Nephron progenitor cell (in vitro differentiated cells): Measurements from ENCODE around the gene ZDHHC14.
A peak's percentile ranks its signal among the peaks of the same experiment; 100 is the strongest.

Experiments used
- DNase-seq: peaks from one replicate; pipeline ENCODE4 v3.0.0; 2021
- H3K27ac Mint-ChIP-seq: 2 replicates; pipeline ENCODE4 v1.8.0; 2021; ENCODE audit warnings: mild to moderate bottlenecking, moderate library complexity, mixed read lengths
- H3K27me3 Mint-ChIP-seq: 2 replicates; pipeline ENCODE4 v1.8.0; 2021; ENCODE audit warnings: mild to moderate bottlenecking, low read depth, mixed read lengths; ENCODE audit not compliant: poor library complexity
- H3K36me3 Mint-ChIP-seq: 2 replicates; pipeline ENCODE4 v1.8.0; 2021; ENCODE audit warnings: low read depth, mixed read lengths
- H3K4me1 Mint-ChIP-seq: 2 replicates; pipeline ENCODE4 v1.8.0; 2021; ENCODE audit warnings: mixed read lengths
- H3K4me3 Mint-ChIP-seq: 2 replicates; pipeline ENCODE4 v1.8.0; 2021; ENCODE audit warnings: mild to moderate bottlenecking, moderate library complexity, mixed read lengths
- H3K9me3 Mint-ChIP-seq: 2 replicates; pipeline ENCODE4 v1.8.0; 2021; ENCODE audit warnings: mild to moderate bottlenecking, moderate library complexity, mixed read lengths
- TF ChIP-seq, protein P1 (sequence below): fragments of 200-600 bp; sonication (generic); IDR thresholded peaks from 2 replicates; pipeline ENCODE4 v1.5.0; 2021; ENCODE audit warnings: antibody characterized with exemption

ZDHHC14 gene

GRCh38 chr6:157412791-157413190 is 31.8 kb downstream of the ZDHHC14 start:
- H3K27ac Mint-ChIP-seq: no peak overlapping the region
- peaks cover 4% of the 10 kb centered on the region for H3K36me3 Mint-ChIP-seq
- TF ChIP-seq, protein P1, sequence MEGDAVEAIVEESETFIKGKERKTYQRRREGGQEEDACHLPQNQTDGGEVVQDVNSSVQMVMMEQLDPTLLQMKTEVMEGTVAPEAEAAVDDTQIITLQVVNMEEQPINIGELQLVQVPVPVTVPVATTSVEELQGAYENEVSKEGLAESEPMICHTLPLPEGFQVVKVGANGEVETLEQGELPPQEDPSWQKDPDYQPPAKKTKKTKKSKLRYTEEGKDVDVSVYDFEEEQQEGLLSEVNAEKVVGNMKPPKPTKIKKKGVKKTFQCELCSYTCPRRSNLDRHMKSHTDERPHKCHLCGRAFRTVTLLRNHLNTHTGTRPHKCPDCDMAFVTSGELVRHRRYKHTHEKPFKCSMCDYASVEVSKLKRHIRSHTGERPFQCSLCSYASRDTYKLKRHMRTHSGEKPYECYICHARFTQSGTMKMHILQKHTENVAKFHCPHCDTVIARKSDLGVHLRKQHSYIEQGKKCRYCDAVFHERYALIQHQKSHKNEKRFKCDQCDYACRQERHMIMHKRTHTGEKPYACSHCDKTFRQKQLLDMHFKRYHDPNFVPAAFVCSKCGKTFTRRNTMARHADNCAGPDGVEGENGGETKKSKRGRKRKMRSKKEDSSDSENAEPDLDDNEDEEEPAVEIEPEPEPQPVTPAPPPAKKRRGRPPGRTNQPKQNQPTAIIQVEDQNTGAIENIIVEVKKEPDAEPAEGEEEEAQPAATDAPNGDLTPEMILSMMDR: no peak
- DNase-seq: no peak
- no peak overlapping the region for H3K4me3 Mint-ChIP-seq
- no peaks in the 10 kb centered on the region for H3K27me3 Mint-ChIP-seq
- H3K4me1 Mint-ChIP-seq: no peaks in the 10 kb centered on the region
- no peaks in the 10 kb centered on the region for H3K9me3 Mint-ChIP-seq

- no peak overlapping the region for H3K4me3 Mint-ChIP-seq
- peaks cover 12% of the 10 kb centered on the region for H3K9me3 Mint-ChIP-seq
- peak overlapping the region; percentile 92 for H3K27ac Mint-ChIP-seq
- no peak for DNase-seq
- H3K4me1 Mint-ChIP-seq: peaks cover 10% of the 10 kb centered on the region
- H3K27me3 Mint-ChIP-seq: peaks cover 6% of the 10 kb centered on the region
- TF ChIP-seq, protein P1: no peak
- peaks cover 5% of the 10 kb centered on the region for H3K36me3 Mint-ChIP-seq
Observed at GRCh38 chr6:157420497-157420896, 39.5 kb downstream of the ZDHHC14 start.

DNA sequence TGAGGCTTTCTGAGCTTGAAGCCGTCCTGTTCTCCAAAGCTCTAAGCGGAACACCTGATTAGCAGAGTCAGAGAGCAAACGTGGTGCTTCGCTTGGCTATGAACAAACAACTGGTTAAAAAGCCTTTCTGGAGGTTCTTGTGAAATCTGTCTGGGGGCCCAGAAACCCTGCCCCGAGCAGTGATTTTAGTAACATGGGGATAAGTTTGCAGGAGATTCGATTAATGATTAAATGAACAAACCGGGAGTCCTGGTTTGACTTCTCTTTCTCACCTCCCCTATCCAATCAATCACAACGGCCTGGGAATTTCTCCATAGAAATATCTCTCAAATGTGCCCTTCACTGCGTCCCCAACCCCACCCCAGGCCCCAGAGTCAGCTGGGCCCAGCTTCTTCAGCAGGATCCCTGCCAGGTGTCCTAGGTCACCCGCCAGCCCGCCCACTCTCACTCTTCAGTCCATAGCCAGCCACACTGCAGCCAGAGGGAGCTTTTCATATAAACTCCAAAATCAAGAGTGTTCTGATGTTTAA is 43.6 kb downstream of the ZDHHC14 start:
- no peak overlapping the region for H3K27ac Mint-ChIP-seq
- H3K4me1 Mint-ChIP-seq: peaks cover 43% of the 10 kb centered on the region
- H3K4me3 Mint-ChIP-seq: no peak overlapping the region

GRCh38 chr6:157427969-157428368 is 47.0 kb downstream of the ZDHHC14 start:
- DNase-seq: no peak
- H3K4me1 Mint-ChIP-seq: peaks cover 49% of the 10 kb centered on the region
- H3K9me3 Mint-ChIP-seq: no peaks in the 10 kb centered on the region
- H3K36me3 Mint-ChIP-seq: no peaks in the 10 kb centered on the region
- H3K27ac Mint-ChIP-seq: no peak overlapping the region
- peaks cover 14% of the 10 kb centered on the region for H3K27me3 Mint-ChIP-seq
- H3K4me3 Mint-ChIP-seq: no peak overlapping the region
- TF ChIP-seq, protein P1: no peak

More for the DNA sequence above, 43.6 kb downstream of the ZDHHC14 start:
- H3K27me3 Mint-ChIP-seq: peaks cover 18% of the 10 kb centered on the region
- TF ChIP-seq, protein P1: no peak
- peaks cover 3% of the 10 kb centered on the region for H3K36me3 Mint-ChIP-seq
- H3K9me3 Mint-ChIP-seq: peaks cover 7% of the 10 kb centered on the region
- no peak for DNase-seq

DNA sequence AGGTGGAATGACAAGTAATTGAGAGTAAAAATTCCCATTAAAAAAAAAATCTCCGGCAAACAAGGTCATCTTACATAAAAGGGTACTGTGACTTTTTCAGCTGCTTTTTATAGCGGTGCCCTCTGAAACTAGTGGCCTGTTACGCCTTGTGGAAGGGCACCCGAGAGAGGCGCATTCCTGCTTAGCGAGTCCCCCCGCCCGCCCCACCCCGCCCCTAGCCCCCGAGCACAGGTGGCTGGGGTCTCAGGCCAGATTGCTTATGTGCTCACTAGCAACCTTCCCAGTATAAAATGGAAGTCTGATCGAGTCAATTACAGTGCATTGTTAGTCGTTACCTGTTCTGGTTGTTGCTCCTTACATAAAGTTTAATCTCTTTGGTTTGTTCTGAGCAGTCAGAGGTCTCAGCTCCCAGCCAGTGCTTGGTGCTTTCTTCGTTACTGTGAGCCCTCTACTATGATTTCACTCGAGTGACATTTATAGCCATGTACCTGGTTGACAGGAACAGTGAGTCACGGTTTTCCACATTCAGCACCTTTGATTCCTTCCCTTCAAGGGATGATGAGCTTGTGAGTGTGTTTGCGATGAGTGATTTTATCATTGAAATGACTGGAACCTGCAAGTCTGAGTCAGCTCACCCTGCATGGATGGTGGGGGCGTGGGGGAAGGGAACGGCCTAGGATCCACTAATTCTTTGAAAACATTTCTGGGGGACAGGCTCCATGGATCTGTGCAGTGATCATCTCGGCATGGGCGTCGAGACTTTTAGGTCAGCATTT is 47.6 kb downstream of the ZDHHC14 start:
- Mint-ChIP-seq H3K4me1 (peaks cover 49% of the 10 kb centered on the region), H3K4me3 (no peak overlapping the region), H3K36me3 (no peaks in the 10 kb centered on the region), H3K27ac (no peak overlapping the region), H3K9me3 (no peaks in the 10 kb centered on the region), H3K27me3 (peaks cover 14% of the 10 kb centered on the region)
- TF ChIP-seq, protein P1: no peak
- no peak for DNase-seq

DNA sequence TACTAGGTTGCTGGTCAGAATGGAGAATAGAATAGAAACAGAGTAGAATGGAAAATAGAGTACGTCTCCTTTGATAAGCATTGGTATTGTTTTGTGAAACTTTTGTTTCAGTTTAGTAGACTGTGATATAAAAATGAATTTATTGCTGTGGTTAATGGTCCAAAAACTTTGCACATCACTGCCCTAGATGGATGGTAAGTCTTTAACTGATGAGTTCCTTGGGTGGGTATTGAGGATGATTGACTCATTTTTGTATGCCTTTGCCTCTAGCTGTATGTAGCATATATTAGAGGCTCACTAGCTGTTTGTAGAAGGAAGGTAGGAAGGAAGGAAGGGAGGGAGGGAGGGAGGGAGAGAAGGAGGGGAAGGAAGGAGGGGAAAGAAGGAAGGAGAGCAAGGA is 48.3 kb downstream of the ZDHHC14 start:
- Mint-ChIP-seq H3K4me1 (peaks cover 46% of the 10 kb centered on the region), H3K36me3 (no peaks in the 10 kb centered on the region), H3K4me3 (no peak overlapping the region), H3K9me3 (no peaks in the 10 kb centered on the region), H3K27me3 (peaks cover 14% of the 10 kb centered on the region), H3K27ac (no peak overlapping the region)
- TF ChIP-seq, protein P1: no peak
- no peak for DNase-seq
